ENCODE data around the gene CST11.

The CST11 gene

DNA sequence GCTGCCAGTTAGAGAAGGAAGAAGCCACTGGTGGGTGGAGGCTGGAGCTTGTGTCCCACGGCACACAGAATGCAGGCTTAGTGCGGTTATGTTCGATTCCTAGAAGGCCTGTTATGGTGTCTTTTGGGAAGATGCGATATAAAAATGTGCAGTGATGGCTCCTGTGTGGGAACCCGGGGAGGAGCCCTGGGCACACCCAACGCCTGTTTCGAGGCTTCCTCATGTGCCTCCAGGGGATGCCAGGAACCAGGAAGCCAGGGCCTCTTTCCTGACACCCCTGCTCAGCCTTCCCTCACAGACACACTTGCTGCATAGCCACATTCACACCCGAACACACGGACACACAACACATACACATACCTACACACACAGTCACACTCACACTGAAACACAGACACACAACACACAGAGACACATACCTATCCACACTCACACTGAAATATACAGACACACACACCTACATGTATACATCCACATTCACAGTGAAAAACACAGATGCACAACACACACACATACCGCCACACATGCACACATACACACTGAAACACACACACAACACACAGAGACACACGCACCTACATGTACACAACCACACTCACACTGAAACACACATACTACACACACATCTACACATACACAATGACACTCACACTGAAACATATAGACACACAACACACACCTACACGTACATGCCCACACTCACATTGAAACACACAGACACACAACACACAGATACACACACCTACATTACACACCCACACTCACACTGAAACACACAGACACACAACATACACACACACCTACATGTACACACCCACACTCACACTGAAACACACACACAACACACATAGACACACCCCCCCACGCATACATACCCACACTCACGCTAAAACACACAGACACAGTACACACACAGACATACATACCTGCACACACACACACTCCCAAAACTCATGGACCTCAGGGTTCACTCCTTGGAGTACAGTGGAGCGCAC is 1.2 kb upstream of the CST11 start:
- no peak for DNase-seq

DNA sequence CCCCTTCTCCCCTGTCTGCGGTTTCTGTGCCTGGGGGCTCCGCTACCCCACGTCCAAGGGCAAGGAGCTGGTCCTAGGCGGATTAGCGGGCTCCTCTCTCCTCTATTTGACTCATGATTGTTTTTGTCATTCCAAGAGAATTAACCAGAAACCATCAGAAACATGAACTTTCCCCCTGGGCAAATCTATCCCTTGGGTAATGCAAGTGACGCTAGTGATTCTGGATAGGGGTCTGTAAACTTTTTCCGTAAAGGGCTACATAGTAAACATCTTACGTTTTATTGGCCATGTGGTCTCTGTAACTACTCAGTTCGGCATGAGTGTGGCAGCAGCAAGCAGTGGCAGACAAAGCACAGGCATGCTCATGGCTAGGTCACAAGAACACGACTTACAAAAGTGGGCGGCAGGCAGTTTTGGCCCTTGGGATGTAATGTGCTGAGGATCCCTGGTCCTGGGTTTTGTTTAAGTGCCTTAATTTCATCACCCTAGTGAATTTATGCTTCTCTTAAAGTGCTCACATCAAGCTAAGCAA is 654 bp downstream of the CST11 start:
- no peak for DNase-seq

DNA sequence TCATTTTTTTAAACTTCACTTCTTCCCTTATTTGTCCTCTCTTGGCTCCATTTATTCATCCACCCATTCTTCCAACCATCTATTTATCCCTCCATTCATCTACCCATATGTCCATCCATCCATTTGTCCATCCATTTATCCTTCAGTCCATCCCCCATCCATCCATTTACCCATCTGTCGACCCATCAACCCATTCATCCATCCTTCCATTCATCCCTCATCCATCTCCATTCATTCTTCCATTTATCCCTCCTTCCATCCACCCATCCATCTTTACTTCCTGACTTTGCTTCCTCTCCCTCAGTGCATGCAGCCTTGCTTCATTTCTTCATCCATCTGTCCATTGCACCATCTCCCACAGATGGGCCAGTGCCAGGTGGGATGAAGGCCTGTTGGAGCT is 1.8 kb downstream of the CST11 start:
- no peak for DNase-seq

DNA sequence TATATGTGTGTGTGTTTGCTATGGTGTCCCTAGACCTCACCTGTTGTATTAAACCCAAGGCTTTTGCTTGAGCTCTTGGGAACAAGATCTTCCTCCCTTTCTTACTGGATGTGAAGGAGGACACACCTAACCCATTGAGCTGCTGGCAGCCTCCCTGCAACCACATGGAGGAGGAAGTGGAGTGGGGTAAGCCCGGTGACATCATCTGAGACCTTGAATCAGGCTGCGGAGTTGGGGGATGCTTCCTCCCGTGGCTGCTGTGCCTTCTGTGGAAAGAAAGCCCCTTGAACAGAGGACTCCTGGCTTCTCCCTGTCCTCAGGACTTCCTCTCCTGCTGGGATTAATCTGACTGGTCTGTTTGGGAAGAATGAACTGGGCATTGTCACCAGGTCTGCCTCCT is 3.3 kb downstream of the CST11 start:
- peak in 1 of 2 donors; percentile 14 for DNase-seq

DNA sequence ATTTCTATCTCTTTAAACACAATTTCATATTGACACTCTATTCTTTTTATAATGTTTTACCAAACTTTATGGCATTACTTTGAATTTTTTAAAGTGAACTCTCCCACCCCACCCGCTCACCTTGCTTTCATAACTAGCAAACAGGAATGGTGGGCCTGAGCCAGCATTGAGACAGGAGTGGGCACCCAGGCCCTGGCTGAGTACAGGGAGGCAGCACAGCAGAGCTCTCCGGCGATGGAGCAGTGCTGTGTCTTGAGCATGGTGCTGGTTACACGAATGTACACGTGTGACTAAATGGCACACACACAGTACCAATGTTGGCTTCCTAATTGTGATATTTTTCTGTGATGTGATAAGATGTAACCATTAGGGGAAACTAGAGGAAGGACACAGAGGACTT is 4.5 kb downstream of the CST11 start:
- DNase-seq = no peak

DNA sequence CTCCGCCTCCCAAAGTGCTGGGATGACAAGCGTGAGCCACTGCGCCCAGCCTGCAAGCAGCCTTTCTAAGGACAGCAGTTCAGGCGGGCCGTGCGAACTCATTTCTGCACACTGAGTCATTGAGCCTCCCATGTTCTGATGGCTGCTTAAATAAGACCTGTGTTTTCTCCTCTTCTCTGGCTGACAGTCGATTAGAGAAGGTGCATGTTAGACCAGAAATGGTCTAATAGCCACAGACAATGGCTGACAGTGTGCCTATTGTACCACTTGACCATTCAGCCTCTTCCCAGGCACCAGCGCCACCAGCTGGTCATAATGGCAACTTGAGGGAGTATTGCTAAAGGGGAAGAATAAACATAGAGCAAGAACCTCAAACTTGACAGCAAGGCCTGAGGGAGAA is 6.2 kb downstream of the CST11 start:
- DNase-seq = peak; percentile 17 to 20

DNA sequence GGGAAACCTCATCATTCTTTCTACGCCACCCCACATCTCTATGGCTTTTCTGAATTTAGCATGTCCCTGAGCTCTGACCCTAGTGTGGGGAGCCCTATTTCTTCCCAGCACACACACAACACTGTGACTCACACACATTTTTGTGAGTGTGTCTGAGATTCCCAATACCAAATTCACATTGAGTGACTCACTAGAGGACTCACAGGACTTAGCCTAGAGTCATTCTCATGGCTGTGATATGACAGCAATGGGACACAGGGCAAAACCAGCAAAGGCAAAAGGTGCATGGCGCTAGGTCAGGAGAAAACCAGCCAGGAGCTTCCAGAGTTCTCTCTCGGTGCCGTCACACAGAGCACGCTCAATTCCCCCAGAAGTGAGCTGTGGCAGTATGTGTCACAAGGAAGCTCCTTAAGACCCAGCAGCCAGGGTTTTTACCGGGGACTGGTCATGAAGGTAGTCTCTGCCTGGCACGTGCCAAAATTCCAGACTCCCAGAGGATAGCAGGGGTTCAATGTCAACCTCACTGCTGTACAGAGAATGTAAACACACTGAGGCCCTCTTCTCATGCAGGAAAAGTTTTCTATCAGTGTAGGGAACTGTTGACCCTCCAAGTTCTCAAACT is 7.0 kb downstream of the CST11 start:
- no peak for DNase-seq

DNA sequence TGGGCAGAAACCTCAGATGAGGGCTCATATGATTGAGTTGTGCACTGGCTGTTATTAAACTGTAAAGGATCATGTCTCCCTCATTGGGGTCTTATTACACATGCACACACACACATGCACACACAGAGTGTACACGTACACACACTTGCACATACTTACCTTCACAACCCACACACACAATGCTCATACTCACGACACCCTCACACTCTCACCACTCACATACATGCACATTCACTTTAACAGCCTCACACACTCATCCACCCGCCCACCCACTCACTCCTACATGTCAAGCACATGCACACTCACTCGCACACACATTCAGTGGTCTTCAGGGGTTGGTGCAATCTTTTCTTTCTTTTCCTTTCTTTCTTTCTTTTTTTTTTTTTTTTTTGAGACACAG is 7.8 kb downstream of the CST11 start:
- no peak for DNase-seq

DNA sequence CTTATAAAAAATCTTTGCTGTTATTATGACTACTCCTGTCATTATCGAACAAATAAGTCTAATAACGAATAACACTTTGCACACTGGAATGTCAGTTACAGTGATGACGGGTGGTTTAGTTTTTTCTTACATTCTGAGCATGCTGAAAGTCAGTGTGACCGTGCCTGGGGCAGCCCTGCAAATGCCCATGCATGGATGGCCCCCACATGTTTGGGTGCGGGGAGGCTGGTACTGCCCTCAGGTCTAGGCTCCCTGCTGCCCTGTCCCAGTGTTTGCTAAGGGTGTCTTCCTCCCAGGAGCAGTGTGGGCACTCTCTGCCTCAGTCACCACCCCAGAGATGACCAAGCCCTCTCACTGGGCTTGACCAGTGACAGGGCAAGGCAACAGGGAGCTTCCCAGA is 10.2 kb downstream of the CST11 start:
- no peak for DNase-seq

DNA sequence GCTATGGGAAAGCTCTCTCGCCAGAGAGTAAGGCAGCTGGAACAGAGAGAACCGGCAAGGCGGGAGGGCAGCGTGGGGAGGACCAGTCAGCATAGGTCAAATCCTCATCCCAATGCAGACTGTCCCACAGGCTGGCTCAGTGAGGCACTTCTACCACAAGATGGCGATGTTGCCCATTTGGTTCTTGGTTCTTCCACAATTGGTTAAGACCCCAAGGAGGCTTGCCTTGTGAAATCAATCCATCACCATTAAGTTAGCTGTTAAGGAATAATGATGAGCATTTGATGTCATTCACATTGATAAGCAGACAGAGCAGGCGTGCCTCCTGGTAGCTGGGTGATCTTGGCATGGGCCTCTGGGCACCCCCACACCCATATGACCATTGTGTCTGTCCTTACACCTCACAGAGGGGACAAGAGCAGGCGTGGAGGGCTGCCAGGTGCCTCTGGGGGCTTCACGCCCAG is 10.8 kb downstream of the CST11 start:
- peak; percentile 69 to 70 for DNase-seq

DNA sequence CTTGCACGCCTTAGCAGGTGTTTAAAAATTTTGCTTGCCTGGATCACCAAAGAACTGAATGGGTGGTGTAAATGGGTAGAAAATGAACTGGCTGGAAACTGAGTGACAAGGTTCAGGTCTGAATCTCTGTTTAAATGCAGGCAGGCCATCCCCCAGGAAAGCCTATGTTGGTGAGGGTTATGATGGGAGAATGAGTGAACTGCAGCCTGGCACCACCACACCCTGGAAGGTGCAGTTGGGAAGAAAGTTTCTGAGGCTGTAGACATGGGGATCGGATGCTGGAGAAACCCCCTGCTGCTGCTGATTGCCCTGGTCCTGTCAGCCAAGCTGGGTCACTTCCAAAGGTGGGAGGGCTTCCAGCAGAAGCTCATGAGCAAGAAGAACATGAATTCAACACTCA is 12.7 kb downstream of the CST11 start:
- no peak for DNase-seq

DNA sequence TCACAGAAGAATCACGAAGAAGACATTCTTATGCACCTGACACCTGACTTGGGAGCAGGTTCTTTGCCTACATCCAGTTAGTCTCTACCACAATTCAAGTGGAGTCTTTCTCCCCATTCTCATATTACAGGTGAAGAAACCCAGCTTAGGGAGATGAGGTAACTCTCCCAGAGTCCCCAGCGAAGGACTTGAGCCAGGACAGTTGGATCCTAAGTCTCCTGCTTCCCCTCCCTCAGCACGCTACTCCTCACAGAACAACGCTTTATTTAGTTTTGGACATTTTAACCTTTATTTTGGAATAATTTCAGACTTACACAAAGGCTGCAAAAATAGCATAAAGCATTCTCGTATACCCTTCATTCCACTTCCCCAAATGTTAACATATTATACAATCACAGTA is 14.0 kb downstream of the CST11 start:
- no peak for DNase-seq

DNA sequence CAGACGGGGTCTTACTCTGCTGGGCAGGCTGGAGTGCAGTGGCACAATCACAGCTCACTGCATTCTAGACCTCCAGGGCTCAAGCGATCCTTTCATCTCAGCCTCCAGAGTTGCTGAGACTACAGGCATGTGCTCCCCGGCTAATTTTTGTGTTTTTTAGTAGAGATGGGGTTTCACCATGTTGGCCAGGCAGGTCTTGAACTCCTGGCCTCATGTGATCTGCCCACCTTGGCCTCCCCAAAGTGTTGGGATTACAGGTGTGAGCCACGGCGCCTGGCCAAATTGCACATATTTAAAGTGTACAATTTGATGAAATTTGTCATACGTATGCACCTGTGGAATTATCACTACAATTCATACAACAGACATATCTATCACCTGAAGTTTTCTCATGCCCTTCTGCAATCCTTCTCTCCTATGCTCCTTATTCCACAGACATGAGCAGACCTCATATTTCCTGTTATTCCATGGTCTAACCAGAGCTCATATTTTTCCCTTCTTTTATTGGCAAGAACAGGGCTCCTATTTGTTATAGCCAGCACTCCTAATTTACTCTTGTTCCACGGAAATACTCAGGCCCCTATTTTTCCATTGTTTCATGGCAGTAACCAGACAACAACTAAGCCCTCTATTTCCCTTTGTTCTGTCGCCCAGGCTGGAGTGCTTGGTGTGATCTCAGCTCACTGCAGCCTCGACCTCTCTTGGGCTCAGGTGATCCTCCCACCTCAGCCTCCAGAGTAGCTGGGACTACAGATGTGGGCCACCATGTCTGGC is 15.4 kb downstream of the CST11 start:
- DNase-seq = no peak

DNA sequence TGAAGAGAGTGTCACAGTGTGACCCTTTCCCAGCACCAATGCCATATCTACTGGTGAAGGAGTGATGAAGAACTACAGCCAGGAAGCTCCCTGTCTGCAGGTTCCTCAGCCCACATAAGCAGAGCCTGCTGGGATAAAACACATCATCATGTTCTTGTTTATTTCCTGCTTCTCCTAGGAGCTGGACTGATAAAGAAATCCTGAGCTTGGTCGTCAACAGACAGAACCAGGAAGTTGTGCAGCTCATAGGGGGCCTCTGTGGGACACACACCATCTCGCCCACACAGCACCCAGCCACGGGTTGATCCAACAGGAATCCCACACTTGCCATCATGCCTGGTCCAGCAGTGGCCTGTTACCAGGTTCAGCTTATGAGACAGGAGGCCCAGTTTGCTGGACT is 16.0 kb downstream of the CST11 start:
- DNase-seq = no peak

DNA sequence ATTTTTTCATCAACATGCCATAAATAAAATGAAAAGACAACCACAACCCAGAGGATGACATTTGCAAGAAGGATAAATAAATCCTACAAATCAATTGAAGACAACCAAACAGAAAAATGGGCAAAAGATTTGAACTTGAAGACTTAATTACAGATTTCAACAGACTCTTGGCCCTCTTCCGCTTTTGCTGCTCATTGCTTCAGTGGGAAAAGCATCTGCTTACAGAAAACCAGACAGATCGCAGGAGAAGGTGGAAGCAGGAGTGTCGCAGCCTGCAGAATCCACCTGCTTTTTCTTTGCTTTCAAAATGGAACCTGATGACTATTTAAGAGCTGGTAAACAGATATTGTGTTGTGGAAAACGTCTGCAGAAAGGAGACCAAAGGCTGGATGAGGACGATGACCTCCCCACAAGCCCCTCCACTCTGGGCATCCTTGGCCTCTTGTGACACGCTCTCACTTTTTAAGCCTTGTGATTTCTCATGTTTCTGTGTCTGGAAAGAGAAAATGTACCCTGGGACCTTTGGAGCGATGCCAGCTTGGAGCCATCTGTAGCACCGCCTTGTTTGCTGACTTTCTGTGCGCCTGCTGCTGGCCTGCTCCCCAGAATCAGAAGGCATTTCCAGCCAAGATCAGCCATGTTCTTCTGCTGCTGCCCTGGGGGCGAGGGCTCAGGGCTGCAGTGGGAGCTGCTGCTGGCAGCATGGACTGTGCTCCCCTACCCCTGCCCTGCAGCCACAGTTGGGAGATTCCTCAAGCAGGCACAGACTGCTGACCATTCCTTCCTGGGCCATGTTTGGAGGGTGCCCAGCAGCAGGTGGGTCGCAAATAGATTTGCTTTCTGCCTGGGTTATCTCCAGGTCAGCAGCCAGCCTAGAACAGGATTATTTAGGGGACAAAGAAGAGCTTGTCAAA is 16.8 kb downstream of the CST11 start:
- no peak for DNase-seq

DNA sequence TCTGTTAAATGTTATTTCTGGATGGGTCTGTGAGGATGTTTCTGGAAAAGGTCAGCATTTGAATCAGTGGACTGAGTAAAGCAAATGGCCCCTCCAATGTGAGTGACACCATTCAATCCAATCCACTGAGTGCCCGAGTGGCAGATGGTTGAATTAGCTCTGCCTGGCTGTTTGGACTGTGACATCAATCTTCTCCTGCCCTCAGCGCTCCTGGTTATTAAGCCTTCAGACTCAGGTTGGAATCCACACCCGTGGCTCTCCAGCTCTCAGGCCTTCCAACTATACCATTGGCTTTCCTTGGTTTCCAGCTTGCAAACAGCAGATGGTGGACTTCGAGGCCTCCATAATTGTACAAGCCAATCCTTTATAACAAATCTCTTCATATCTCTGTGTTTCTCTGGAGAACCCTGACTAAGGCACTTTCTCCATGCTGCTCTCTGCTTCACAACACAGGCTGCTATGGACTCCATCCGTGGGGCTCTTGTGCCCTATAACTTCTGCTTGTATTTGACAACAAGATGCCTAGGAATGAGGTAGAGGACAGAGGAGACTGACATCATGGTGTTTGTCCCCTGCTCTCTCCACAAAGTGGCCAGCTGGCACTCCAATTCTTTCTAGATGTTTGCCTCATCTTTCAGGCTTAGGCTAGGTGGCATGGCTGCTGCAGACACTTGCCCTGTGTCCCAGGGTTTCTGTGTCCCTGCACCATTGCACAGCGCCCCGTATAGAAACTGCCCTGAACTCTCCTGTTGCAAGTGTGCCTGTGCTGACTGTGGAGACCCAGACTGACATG is 18.0 kb downstream of the CST11 start:
- DNase-seq = no peak

DNA sequence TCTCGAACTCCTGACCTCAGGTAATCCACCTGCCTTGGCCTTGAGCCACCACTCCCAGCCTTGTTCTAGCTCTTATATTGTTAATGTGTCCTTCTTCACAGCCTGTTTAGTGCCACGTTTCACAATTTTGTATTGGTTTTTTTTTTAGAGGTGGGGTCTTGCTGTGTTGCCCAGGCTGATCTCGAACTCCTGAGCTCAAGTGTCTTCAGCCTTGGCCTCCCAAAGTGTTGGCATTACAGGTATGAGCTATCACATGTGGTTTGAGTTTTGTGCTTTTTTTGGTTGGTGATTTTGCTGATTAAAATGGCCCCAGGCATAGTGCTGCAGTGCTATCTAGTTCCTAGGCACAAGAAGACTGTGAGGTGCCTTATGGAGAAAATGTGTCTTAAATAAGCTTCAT is 19.0 kb downstream of the CST11 start:
- DNase-seq = no peak

DNA sequence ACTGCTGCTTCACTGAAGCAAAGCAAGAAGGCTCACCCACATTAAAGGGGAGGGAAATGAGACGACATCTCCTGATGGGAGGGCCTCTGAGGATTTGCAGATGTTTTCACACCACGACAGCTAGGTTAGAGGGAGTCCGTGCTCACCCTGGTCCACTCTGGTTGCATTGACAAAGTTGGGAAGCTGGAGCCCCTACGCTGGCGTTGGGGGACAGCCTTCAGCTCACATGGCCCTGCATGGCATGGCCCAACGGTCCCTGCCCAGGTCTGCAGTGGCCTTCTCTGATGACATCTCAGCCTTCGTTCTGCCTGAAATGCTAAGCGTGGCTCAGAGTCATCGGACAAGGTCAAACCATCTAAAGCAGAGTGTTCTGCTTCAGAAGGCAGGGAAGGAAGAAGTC is 27.5 kb downstream of the CST11 start:
- DNase-seq = no peak

DNA sequence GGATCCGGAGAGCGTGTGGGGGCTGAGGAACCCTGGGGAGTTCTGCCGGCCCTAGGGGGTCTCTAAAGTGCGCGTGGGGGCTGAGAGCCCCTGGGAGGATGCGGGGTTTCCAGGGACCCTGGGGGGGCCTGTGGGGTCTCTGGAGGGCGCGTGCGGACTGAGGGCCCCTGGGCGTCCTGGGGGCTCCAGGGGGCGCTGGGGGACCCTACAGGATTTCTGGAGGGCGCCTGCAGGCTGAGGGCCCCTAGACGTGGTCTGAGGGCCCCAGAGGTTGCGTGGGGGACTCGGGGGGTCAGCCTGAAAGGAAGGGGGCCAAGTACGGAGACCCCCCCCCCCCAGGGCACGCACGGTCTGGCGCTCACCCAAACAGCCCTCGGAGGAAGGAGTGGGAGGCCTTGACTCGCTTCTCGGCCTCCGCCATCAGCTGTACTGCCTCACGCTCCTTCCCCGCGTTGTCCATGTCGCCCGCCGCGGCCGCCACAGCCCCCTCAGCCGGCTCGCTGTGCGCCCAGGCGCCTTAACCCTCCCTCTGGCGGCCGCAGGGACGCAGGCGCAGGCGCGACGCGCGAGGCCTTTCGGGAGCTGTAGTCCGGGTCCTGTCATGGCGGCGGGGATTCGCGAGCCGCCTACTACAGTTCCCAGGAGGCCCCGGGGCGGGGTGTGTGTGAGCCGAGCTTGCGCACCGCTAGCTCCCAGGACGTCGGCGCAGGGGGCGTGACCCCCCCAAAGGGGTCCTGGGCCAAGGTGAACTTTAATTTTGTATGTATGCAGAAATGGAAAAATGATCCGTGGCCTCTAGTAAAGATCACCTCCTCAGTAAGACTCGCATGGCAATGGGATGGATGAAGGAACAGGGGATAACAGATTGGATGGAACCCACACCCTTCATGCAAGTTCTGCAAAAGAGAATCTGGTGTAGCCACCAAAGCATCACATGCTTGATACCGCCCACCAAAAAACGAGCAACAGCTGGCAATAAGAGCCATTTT is 31.4 kb downstream of the CST11 start, which contains the start of gene NAPB:
NAPB (minus strand) TSS at position 546 of the 989 bp plus-strand sequence; CDS start at position 460, 86 bp downstream.
- DNase-seq = peak; percentile 92 to 93

Data from CD4-positive, alpha-beta T cell treated with Interleukin-4 for 1 hour (primary cell).